ENCODE results near the gene CYB5R2.
A peak's percentile ranks its signal among the peaks of the same experiment; 100 is the strongest.
"Not testable (repeated sequence)": the region's sequence is repeated elsewhere in the genome, so short reads cannot be mapped to it uniquely, and the experiment has no call there.

CYB5R2 gene

GRCh38 chr11:7666292-7666866 is 6.9 kb downstream of the CYB5R2 start:
- no peak overlapping the region for H3K4me3 ChIP-seq (ENCODE audit: low read depth, low read length)
- in situ Hi-C loops (cut with HindIII; ENCODE audit: low sequenced_read_pairs), result loop anchor here (25.0 kb wide), 1 partner anchor 104 kb away; no protein-coding TSS in a partner anchor
- no peak for DNase-seq (ENCODE audit: low read depth)
- TF ChIP-seq, protein P1, sequence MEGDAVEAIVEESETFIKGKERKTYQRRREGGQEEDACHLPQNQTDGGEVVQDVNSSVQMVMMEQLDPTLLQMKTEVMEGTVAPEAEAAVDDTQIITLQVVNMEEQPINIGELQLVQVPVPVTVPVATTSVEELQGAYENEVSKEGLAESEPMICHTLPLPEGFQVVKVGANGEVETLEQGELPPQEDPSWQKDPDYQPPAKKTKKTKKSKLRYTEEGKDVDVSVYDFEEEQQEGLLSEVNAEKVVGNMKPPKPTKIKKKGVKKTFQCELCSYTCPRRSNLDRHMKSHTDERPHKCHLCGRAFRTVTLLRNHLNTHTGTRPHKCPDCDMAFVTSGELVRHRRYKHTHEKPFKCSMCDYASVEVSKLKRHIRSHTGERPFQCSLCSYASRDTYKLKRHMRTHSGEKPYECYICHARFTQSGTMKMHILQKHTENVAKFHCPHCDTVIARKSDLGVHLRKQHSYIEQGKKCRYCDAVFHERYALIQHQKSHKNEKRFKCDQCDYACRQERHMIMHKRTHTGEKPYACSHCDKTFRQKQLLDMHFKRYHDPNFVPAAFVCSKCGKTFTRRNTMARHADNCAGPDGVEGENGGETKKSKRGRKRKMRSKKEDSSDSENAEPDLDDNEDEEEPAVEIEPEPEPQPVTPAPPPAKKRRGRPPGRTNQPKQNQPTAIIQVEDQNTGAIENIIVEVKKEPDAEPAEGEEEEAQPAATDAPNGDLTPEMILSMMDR (IDR thresholded peaks at IDR 0.05; ENCODE audit: low read depth, low read length, missing control alignments), result no peak

- TF ChIP-seq, protein P1 (IDR thresholded peaks at IDR 0.05; ENCODE audit: low read depth, low read length, missing control alignments), result peak; percentile 67
- in situ Hi-C loops (cut with HindIII; ENCODE audit: low sequenced_read_pairs), result loop anchor here (25.0 kb wide), 1 partner anchor 103 kb away; no protein-coding TSS in a partner anchor
- H3K4me3 ChIP-seq (ENCODE audit: low read depth, low read length), result no peak overlapping the region
- no peak for DNase-seq (ENCODE audit: low read depth)
Measured at GRCh38 chr11:7665473-7666291, 7.6 kb downstream of the CYB5R2 start.

GRCh38 chr11:7664867-7665266 is 8.4 kb downstream of the CYB5R2 start:
- TF ChIP-seq, protein P1 (IDR thresholded peaks at IDR 0.05; ENCODE audit: low read depth, low read length, missing control alignments), result no peak
- in situ Hi-C loops (cut with HindIII; ENCODE audit: low sequenced_read_pairs), result loop anchor here (25.0 kb wide), 1 partner anchor 103 kb away; no protein-coding TSS in a partner anchor

DNA sequence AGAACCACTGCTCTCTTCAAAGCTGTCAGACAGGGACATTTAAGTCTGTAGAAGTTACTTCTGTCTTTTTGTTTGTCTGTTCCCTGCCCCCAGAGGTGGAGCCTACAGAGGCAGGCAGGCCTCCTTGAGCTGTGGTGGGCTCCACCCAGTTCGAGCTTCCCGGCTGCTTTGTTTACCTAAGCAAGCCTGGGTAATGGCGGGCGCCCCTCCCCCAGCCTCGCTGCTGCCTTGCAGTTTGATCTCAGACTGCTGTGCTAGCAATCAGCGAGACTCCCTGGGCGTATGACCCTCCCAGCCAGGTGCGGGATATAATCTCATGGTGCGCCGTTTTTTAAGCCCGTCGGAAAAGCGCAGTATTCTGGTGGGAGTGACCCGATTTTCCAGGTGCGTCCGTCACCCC is 9.8 kb downstream of the CYB5R2 start:
- not testable (repeated sequence) for H3K4me3 ChIP-seq (ENCODE audit: low read depth, low read length); DNase-seq (ENCODE audit: low read depth)
- in situ Hi-C loops (cut with HindIII; ENCODE audit: low sequenced_read_pairs), result loop anchor here (25.0 kb wide), 1 partner anchor 101 kb away; no protein-coding TSS in a partner anchor

More at GRCh38 chr11:7664867-7665266, 8.4 kb downstream of the CYB5R2 start:
- DNase-seq (ENCODE audit: low read depth), result no peak
- H3K4me3 ChIP-seq (ENCODE audit: low read depth, low read length), result no peak overlapping the region

- no peak overlapping the region for H3K4me3 ChIP-seq (ENCODE audit: low read depth, low read length)
- in situ Hi-C loops (cut with HindIII; ENCODE audit: low sequenced_read_pairs), result loop anchor here (25.0 kb wide), 1 partner anchor 95 kb away; no protein-coding TSS in a partner anchor
- no peak for DNase-seq (ENCODE audit: low read depth)
- TF ChIP-seq, protein P1 (IDR thresholded peaks at IDR 0.05; ENCODE audit: low read depth, low read length, missing control alignments), result peak; percentile 34
Measured at GRCh38 chr11:7657306-7658025, 15.8 kb downstream of the CYB5R2 start.

DNA sequence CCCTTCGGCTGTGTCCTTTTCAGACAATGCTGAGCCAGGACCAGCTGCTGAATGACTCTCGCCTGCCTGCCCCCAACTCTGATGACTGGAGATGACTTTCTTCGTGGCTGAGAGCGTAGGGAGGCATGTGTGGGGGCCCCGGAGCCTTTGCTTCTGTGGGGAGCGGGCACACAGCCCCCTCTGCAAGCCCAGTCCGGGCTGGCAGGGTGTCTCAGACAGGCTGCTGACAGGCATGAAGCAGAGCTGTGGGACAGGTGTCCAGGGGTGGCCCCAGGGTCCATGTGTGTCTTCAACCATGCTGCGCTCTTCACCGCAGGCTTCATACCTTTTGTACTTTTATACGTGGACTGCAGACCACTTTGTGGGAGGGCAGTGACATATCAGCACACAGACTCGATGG is 16.6 kb downstream of the CYB5R2 start:
- no peak for DNase-seq (ENCODE audit: low read depth)
- in situ Hi-C loops (cut with HindIII; ENCODE audit: low sequenced_read_pairs), result loop anchor here (25.0 kb wide), 1 partner anchor 94 kb away; no protein-coding TSS in a partner anchor
- H3K4me3 ChIP-seq (ENCODE audit: low read depth, low read length), result no peak overlapping the region
- TF ChIP-seq, protein P1 (IDR thresholded peaks at IDR 0.05; ENCODE audit: low read depth, low read length, missing control alignments), result no peak

Measured in astrocyte of the cerebellum (primary cell).